Small intestine (tissue), 7 donors: ENCODE measurements around the gene EXD3. TPM values are rescaled to one million over a fixed set of nuclear protein-coding genes. Genes with fewer than 3 reads are reported as not detected.

Experiments used
- DNase-seq, 2 donors: peaks; one replicate each; pipeline versions ENCODE4 v3.0.0 to v3.0.0-alpha.2; 2013
- FAIRE-seq: peaks from 2 replicates; lab custom pipeline; 2012; peaks lifted over from hg19 to GRCh38; lab: Jason Lieb, UNC
- H3K27ac ChIP-seq, 3 donors: one replicate each; pipeline ENCODE4 v1.5.1; 2013; ENCODE audit warnings: low read length in 2 of 3, mild to moderate bottlenecking in 2 of 3, control low read depth in 1 of 3, inconsistent platforms in 1 of 3, low read depth in 1 of 3, moderate library complexity in 1 of 3
- H3K27me3 ChIP-seq, 3 donors: one replicate each; pipeline ENCODE4 v1.6.1; 2013; ENCODE audit warnings: low read length in 3 of 3, inconsistent platforms in 1 of 3; ENCODE audit not compliant: control insufficient read depth in 3 of 3, insufficient read depth in 3 of 3
- H3K36me3 ChIP-seq, 3 donors: one replicate each; pipeline ENCODE4 v1.6.1; 2013; ENCODE audit warnings: low read length in 3 of 3, inconsistent platforms in 1 of 3, low read depth in 1 of 3, mild to moderate bottlenecking in 1 of 3, moderate library complexity in 1 of 3; ENCODE audit not compliant: control insufficient read depth in 3 of 3, insufficient read depth in 2 of 3
- H3K4me1 ChIP-seq, 3 donors: one replicate each; pipeline ENCODE4 v1.6.1; 2013; ENCODE audit warnings: low read length in 2 of 3, inconsistent platforms in 1 of 3, low read depth in 1 of 3, mild to moderate bottlenecking in 1 of 3, moderate library complexity in 1 of 3; ENCODE audit not compliant: control insufficient read depth in 3 of 3, insufficient read depth in 2 of 3
- H3K4me3 ChIP-seq, 3 donors: one replicate each; pipeline ENCODE4 v1.5.1; 2013; ENCODE audit warnings: low read length in 3 of 3, control low read depth in 1 of 3, inconsistent platforms in 1 of 3, low read depth in 1 of 3, mild to moderate bottlenecking in 1 of 3, moderate library complexity in 1 of 3
- H3K9me3 ChIP-seq, 2 donors: one replicate each; pipeline ENCODE4 v1.6.1; 2013; ENCODE audit warnings: low read depth in 1 of 2, low read length in 1 of 2; ENCODE audit not compliant: control insufficient read depth in 2 of 2, insufficient read depth in 1 of 2
- WGBS, 3 donors: extraction: QIAGEN DNeasy Blood & Tissue Kit; methylation state at CpG; one replicate each; pipeline ENCODE4 v1.1.7; 2013; 5-methylcytosine and 5-hydroxymethylcytosine counted together
- polyA plus RNA-seq, 4 donors: library from polyadenylated mRNA; stranded (reverse) in 3 of 4; unstranded in 1 of 4; fragments of 200-250 nt in 3 of 4; fragments of 120-200 nt in 1 of 4; gene quantifications; one replicate each; pipeline versions ENCODE4 v1.2.1 to v1.2.3, GENCODE V29; 2013
- donor health status: healthy with polysubstance abuse.
- donor health status: control.
- donor health status: control.
- donor health status: Bipolar disorder and iron deficiency.
- donor health status: healthy.

Gene EXD3
- polyA plus RNA-seq, 4 donors, result 15.0 to 47.8 (median 32.4) TPM

DNA sequence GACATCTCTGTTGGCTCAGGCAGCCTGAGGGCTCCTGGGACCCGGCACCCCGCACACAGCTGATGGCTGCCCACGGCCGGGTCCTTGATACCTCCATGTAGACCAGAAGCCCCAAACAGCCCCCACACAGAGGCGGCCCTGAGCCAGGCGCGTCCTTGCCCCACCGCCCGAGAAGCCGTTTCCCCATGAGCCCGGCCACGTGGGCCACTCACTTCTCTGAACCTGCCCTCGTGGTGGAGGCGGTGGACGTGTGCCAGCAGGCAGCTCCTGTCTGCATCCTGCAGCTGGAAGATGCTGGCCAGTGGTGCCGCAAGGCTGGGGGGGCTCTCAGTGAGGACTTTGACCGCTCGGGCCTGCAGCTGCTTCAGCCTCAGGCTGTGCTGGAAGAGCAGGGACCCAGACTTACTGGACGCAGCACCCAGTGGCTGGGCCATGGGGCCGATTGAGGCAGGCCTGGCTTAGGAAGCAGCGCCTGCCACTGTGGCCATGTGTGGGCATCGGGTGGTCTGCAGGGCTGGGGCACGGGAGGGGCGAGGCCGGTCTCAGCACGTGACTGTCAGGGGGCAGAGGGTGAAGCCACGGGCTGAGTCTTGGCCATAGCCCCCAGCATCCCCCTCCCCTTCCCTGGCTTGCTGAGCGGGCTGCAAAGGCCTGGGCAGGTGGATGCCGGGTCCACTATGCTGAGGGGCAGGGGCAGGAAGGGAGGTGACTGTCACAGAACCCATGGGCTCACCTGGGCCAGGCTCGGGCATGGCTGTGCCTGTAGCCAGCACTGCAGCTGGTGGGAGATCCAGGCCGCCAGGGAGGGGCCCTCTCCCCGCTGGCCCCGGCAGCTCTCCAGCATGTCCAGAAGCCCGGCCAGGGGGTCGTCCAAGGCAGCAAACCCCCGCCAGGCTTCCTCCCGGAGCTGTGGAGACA is 50.0 kb downstream of the EXD3 start:
- Histone ChIP-seq H3K27ac (no peak overlapping the region), H3K27me3 (no peaks in the 10 kb centered on the region), H3K4me1 (peaks cover 0 to 15% (median 0%) of the 10 kb centered on the region in 3 donors), H3K4me3 (no peak overlapping the region), H3K9me3 (peaks cover 0 to 6% of the 10 kb centered on the region in 2 donors), H3K36me3 (peaks cover 0 to 57% (median 0%) of the 10 kb centered on the region in 3 donors)
- FAIRE-seq (no peak), DNase-seq (no peak)
- WGBS, 3 donors, result 89 to 92% (median 90%) methylated on average over 33 to 37 of the region's 37 CpGs

- H3K4me1 ChIP-seq, result peaks cover 0 to 15% (median 0%) of the 10 kb centered on the region in 3 donors
- no peak for FAIRE-seq
- no peak overlapping the region for H3K27ac ChIP-seq
- H3K36me3 ChIP-seq, result peaks cover 0 to 65% (median 2%) of the 10 kb centered on the region in 3 donors
- no peaks in the 10 kb centered on the region for H3K27me3 ChIP-seq
- H3K4me3 ChIP-seq, result no peak overlapping the region
- no peak for DNase-seq
- peaks cover 0 to 6% of the 10 kb centered on the region in 2 donors for H3K9me3 ChIP-seq
- WGBS, 3 donors, result 90 to 94% (median 94%) methylated on average over 24 to 25 of the region's 25 CpGs
These were observed 50.9 kb downstream of the EXD3 start for GRCh38 chr9:137371946-137372651.

DNA sequence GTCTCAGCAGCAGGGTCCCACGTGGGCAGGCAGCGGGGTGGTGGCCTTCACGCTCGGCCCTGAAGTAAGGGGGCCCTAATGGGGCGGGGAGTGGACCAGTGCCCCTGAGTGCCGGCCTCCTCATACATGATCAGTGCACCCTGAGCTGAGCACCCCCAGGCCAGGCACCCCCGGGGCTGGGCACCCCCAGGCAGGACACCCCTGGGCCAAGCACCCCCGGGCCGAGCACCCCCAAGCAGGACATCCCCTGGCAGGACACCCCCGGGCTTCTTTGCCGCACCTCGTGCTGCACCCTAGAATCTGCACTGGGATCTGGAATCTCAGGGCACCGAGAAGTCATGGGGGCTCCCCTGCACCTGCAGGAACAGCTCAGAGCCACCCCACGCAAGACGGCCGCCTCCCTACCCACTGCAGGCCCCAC is 51.4 kb downstream of the EXD3 start:
- FAIRE-seq (no peak), DNase-seq (no peak)
- Histone ChIP-seq H3K9me3 (peaks cover 0 to 6% of the 10 kb centered on the region in 2 donors), H3K4me1 (peaks cover 0 to 15% (median 0%) of the 10 kb centered on the region in 3 donors), H3K4me3 (no peak overlapping the region), H3K36me3 (peaks cover 0 to 68% (median 2%) of the 10 kb centered on the region in 3 donors), H3K27me3 (no peaks in the 10 kb centered on the region), H3K27ac (no peak overlapping the region)
- 90 to 95% (median 94%) methylated on average over 12 to 16 of the region's 16 CpGs for WGBS, 3 donors

GRCh38 chr9:137370865-137371520 is 52.0 kb downstream of the EXD3 start:
- Histone ChIP-seq H3K4me3 (no peak overlapping the region), H3K9me3 (peaks cover 0 to 6% of the 10 kb centered on the region in 2 donors), H3K27me3 (no peaks in the 10 kb centered on the region), H3K4me1 (peaks cover 0 to 15% (median 0%) of the 10 kb centered on the region in 3 donors), H3K27ac (no peak overlapping the region), H3K36me3 (peaks cover 0 to 70% (median 2%) of the 10 kb centered on the region in 3 donors)
- FAIRE-seq (no peak), DNase-seq (no peak)
- 89 to 93% (median 92%) methylated on average over 51 to 52 of the region's 52 CpGs for WGBS, 3 donors

GRCh38 chr9:137369911-137370764 is 52.8 kb downstream of the EXD3 start:
- no peak for FAIRE-seq
- H3K36me3 ChIP-seq, result peaks cover 0 to 74% (median 2%) of the 10 kb centered on the region in 3 donors
- H3K9me3 ChIP-seq, result no peaks in the 10 kb centered on the region
- H3K4me1 ChIP-seq, result peaks cover 0 to 15% (median 0%) of the 10 kb centered on the region in 3 donors
- no peak for DNase-seq
- H3K4me3 ChIP-seq, result no peak overlapping the region
- H3K27me3 ChIP-seq, result no peaks in the 10 kb centered on the region
- 80 to 86% (median 84%) methylated on average over 20 of the region's 20 CpGs for WGBS, 3 donors
- H3K27ac ChIP-seq, result no peak overlapping the region

DNA sequence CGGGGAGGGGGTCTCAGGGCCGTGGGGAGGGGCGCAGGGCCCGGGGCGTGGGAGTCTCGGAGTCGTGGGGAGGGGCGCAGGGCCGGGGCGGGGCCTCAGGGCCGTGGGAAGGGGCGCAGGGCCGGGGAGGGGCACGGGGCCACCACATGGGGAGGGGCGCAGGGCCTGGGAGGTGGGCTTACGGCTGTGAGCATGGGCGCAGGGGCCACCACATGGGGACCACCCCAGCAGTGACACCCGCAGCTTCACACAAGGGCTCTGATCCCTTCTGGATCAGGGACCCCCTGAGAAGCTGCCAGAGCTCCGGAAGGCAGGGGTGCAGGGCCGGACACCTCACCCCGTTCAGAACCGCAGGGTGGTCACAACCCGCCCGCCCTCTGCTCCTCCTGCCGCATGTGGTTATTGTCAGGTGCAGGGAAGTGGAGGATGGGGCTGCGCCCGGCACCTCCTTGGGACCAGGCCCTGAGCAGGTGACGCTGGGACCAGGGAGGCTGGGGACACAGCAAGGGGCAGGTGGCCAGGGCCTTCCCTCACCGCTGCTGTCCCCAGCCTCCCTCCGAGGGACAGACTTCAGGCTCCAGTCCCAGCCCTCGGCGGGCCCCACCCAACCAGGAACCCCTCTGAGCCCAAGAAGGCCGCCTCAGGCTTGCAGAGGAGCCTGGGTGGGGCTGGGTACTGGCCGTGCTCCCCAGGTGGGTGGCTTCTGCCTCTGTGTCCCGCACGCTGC is 53.7 kb downstream of the EXD3 start:
- Histone ChIP-seq H3K9me3 (peaks cover 0 to under 1% of the 10 kb centered on the region in 2 donors), H3K36me3 (peaks cover 0 to 73% (median 2%) of the 10 kb centered on the region in 3 donors), H3K4me1 (peaks cover 0 to 15% (median 0%) of the 10 kb centered on the region in 3 donors), H3K4me3 (no peak overlapping the region), H3K27ac (no peak overlapping the region), H3K27me3 (no peaks in the 10 kb centered on the region)
- FAIRE-seq, result no peak
- 87 to 91% (median 87%) methylated on average over 29 to 36 of the region's 36 CpGs for WGBS, 3 donors
- DNase-seq, result no peak

GRCh38 chr9:137368431-137369035 is 54.4 kb downstream of the EXD3 start:
- H3K36me3 ChIP-seq, result peaks cover 0 to 66% (median 2%) of the 10 kb centered on the region in 3 donors
- DNase-seq, result no peak
- H3K4me1 ChIP-seq, result peaks cover 0 to 15% (median 0%) of the 10 kb centered on the region in 3 donors
- H3K27ac ChIP-seq, result peak overlapping the region in 1 of 3 donors; percentile 5
- peaks cover 0 to 4% of the 10 kb centered on the region in 2 donors for H3K9me3 ChIP-seq
- 75 to 92% (median 88%) methylated on average over 37 to 51 of the region's 51 CpGs for WGBS, 3 donors
- no peak for FAIRE-seq
- H3K27me3 ChIP-seq, result no peaks in the 10 kb centered on the region
- no peak overlapping the region for H3K4me3 ChIP-seq
